ENCODE measurements around the gene CCDC14. TPM values are rescaled to one million over a fixed set of nuclear protein-coding genes. Genes with fewer than 3 reads are reported as not detected.
A peak's percentile ranks its signal among the peaks of the same experiment; 100 is the strongest.
"Not testable (repeated sequence)": the region's sequence is repeated elsewhere in the genome, so short reads cannot be mapped to it uniquely, and the experiment has no call there.

The CCDC14 gene
- total and polyA plus RNA-seq, 2 experiments from 2014 or later: 23.2 to 39.0 TPM

- H3K79me2 ChIP-seq (ENCODE audit: insufficient read depth); H4K20me1 ChIP-seq (ENCODE audit: insufficient read depth); H3K9ac ChIP-seq; in situ Hi-C loops (cut with MboI); H3F3A ChIP-seq (ENCODE audit: insufficient read depth); H3K36me3 ChIP-seq (ENCODE audit: low read depth); H3K9me2 ChIP-seq (ENCODE audit: insufficient read depth); H3K4me3 ChIP-seq; H3K27me3 ChIP-seq (replicated peaks; ENCODE audit: insufficient read depth); H3K9me3 ChIP-seq (ENCODE audit: low read depth): not testable (repeated sequence)
- Histone ChIP-seq H3K4me1 (ENCODE audit: insufficient read depth) (peaks cover 13% of the 10 kb centered on the region), H2AFZ (peak overlapping the region; percentile 29), H3K27ac (peak overlapping the region; percentile 33; the same call in 1 of the 2 replicates), H3K4me2 (ENCODE audit: unreplicated experiment) (peak overlapping the region; percentile 51)
- WGBS, 2 experiments (ENCODE audit: low coverage in 1 of 2, low lambda C conversion rate in 2 of 2, missing lambda C conversion rate in 2 of 2): 36 to 43% methylated on average over 4 of the region's 4 CpGs
- DNase-seq: peak; percentile 49
Observed at GRCh38 chr3:123976181-123976898, 15.3 kb upstream of the CCDC14 start.

GRCh38 chr3:123975030-123975429 lies 14.0 kb upstream of the CCDC14 start:
- 94 to 99% methylated on average over 5 of the region's 7 CpGs for WGBS, 2 experiments (ENCODE audit: low coverage in 1 of 2, low lambda C conversion rate in 2 of 2, missing lambda C conversion rate in 2 of 2)
- H3K9ac ChIP-seq; H4K20me1 ChIP-seq (ENCODE audit: insufficient read depth); H3K79me2 ChIP-seq (ENCODE audit: insufficient read depth); H3K4me3 ChIP-seq; H3K9me2 ChIP-seq (ENCODE audit: insufficient read depth); in situ Hi-C loops (cut with MboI); H3K9me3 ChIP-seq (ENCODE audit: low read depth); H3K4me2 ChIP-seq (ENCODE audit: unreplicated experiment); DNase-seq; H3F3A ChIP-seq (ENCODE audit: insufficient read depth); H3K36me3 ChIP-seq (ENCODE audit: low read depth); H3K27ac ChIP-seq; H3K27me3 ChIP-seq (replicated peaks; ENCODE audit: insufficient read depth); H2AFZ ChIP-seq: not testable (repeated sequence)
- peaks cover 13% of the 10 kb centered on the region for H3K4me1 ChIP-seq (ENCODE audit: insufficient read depth)

- H3K36me3 ChIP-seq (ENCODE audit: low read depth): no peaks in the 10 kb centered on the region
- no peaks in the 10 kb centered on the region for H3K27me3 ChIP-seq (replicated peaks; ENCODE audit: insufficient read depth)
- H3K27ac ChIP-seq: no peak overlapping the region
- H3K4me2 ChIP-seq (ENCODE audit: unreplicated experiment): no peak overlapping the region
- H3K79me2 ChIP-seq (ENCODE audit: insufficient read depth): no peaks in the 10 kb centered on the region
- no peak overlapping the region for H3K9ac ChIP-seq
- no peak overlapping the region for H3K4me3 ChIP-seq
- H3K9me2 ChIP-seq (ENCODE audit: insufficient read depth): no peaks in the 10 kb centered on the region
- no peaks in the 10 kb centered on the region for H3F3A ChIP-seq (ENCODE audit: insufficient read depth)
- TF ChIP-seq EZH2 (IDR thresholded peaks at IDR 0.05; ENCODE audit: insufficient read depth, poor library complexity, severe bottlenecking) (no peak), EZH2phosphoT487 (IDR thresholded peaks at IDR 0.05; ENCODE audit: insufficient read depth, low read depth) (no peak)
- no peaks in the 10 kb centered on the region for H4K20me1 ChIP-seq (ENCODE audit: insufficient read depth)
- peaks cover 6% of the 10 kb centered on the region for H3K4me1 ChIP-seq (ENCODE audit: insufficient read depth)
- H3K9me3 ChIP-seq (ENCODE audit: low read depth): no peaks in the 10 kb centered on the region
- no peak for DNase-seq
- no peak overlapping the region for H2AFZ ChIP-seq
- in situ Hi-C loops (cut with MboI): no loop called here
Observed at GRCh38 chr3:123971406-123971805, 10.4 kb upstream of the CCDC14 start.

- H2AFZ ChIP-seq; H3K36me3 ChIP-seq (ENCODE audit: low read depth); H3K27me3 ChIP-seq (replicated peaks; ENCODE audit: insufficient read depth); H3F3A ChIP-seq (ENCODE audit: insufficient read depth); DNase-seq; H3K4me1 ChIP-seq (ENCODE audit: insufficient read depth); in situ Hi-C loops (cut with MboI); H3K79me2 ChIP-seq (ENCODE audit: insufficient read depth); H3K4me2 ChIP-seq (ENCODE audit: unreplicated experiment); H3K9ac ChIP-seq; H3K9me2 ChIP-seq (ENCODE audit: insufficient read depth); H3K9me3 ChIP-seq (ENCODE audit: low read depth); H4K20me1 ChIP-seq (ENCODE audit: insufficient read depth); H3K4me3 ChIP-seq; H3K27ac ChIP-seq: not testable (repeated sequence)
- 48 to 55% methylated on average over 2 of the region's 2 CpGs for WGBS, 2 experiments (ENCODE audit: low coverage in 1 of 2, low lambda C conversion rate in 2 of 2, missing lambda C conversion rate in 2 of 2)
Observed at GRCh38 chr3:123967260-123967659, 6.2 kb upstream of the CCDC14 start.

GRCh38 chr3:123966799-123967198 lies 5.8 kb upstream of the CCDC14 start:
- H3K9me3 ChIP-seq (ENCODE audit: low read depth); H3K27me3 ChIP-seq (replicated peaks; ENCODE audit: insufficient read depth); H4K20me1 ChIP-seq (ENCODE audit: insufficient read depth); H3K4me3 ChIP-seq; DNase-seq; H3F3A ChIP-seq (ENCODE audit: insufficient read depth); H3K79me2 ChIP-seq (ENCODE audit: insufficient read depth); in situ Hi-C loops (cut with MboI); H3K4me2 ChIP-seq (ENCODE audit: unreplicated experiment); H3K27ac ChIP-seq; H3K9ac ChIP-seq; H2AFZ ChIP-seq; H3K4me1 ChIP-seq (ENCODE audit: insufficient read depth); H3K9me2 ChIP-seq (ENCODE audit: insufficient read depth); H3K36me3 ChIP-seq (ENCODE audit: low read depth): not testable (repeated sequence)
- 75% methylated on average over 1 of the region's 1 CpG; no CpG with 5 or more reads in 1 of the 2 experiments for WGBS, 2 experiments (ENCODE audit: low coverage in 1 of 2, low lambda C conversion rate in 2 of 2, missing lambda C conversion rate in 2 of 2)

GRCh38 chr3:123964793-123965192 lies 3.8 kb upstream of the CCDC14 start:
- H3K9ac ChIP-seq; H3K4me1 ChIP-seq (ENCODE audit: insufficient read depth); H3K4me2 ChIP-seq (ENCODE audit: unreplicated experiment); H2AFZ ChIP-seq; H3K79me2 ChIP-seq (ENCODE audit: insufficient read depth); H3F3A ChIP-seq (ENCODE audit: insufficient read depth); H3K27me3 ChIP-seq (replicated peaks; ENCODE audit: insufficient read depth); H4K20me1 ChIP-seq (ENCODE audit: insufficient read depth); DNase-seq; in situ Hi-C loops (cut with MboI); H3K36me3 ChIP-seq (ENCODE audit: low read depth); H3K9me2 ChIP-seq (ENCODE audit: insufficient read depth); H3K9me3 ChIP-seq (ENCODE audit: low read depth); H3K4me3 ChIP-seq; H3K27ac ChIP-seq: not testable (repeated sequence)
- 75 to 85% methylated on average over 1 of the region's 1 CpG for WGBS, 2 experiments (ENCODE audit: low coverage in 1 of 2, low lambda C conversion rate in 2 of 2, missing lambda C conversion rate in 2 of 2)

Measured in GM23248 (cell line).